C4-2B (cell line): Measurements from ENCODE around the gene NCAM2.

Source experiments
- ZFX ChIP-seq: fragments of 450-650 bp; IDR thresholded peaks from 2 replicates; pipeline ENCODE4 v1.6.1; 2017
- TF ChIP-seq, protein P1 (sequence below): fragments of 450-650 bp; conservative IDR thresholded peaks from 2 replicates; pipeline ENCODE4 v1.5.1; 2017; ENCODE audit warnings: mild to moderate bottlenecking

DNA sequence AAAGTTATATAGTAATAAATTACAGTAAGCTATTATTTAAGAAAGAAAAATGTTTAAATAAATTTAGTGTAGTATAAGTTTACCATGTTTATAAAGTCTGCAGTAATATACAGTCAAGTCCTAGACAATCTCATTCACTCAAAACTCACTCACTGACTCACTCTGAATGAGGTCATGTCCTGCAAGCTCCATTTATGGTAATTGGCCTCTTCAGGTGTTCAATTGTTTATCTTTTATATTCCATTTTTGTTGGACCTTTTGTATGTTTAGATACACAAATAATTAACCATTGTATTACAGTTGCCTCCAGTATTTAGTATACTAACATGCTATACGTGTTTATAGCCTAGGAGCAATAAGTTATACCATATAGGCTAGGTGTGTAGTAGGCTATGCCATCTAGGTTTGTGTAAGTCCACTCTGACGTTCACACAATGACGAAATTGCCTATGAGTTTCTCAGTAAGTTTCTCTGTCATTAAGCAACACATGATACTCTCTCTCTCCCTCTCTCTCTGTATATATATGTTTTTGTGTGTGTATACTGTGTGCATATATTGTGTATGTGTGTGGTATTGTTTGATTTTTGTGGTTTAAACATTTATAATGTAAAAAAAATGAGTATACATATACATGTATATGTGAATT is 161.2 kb downstream of the NCAM2 start:
- TF ChIP-seq, protein P1, sequence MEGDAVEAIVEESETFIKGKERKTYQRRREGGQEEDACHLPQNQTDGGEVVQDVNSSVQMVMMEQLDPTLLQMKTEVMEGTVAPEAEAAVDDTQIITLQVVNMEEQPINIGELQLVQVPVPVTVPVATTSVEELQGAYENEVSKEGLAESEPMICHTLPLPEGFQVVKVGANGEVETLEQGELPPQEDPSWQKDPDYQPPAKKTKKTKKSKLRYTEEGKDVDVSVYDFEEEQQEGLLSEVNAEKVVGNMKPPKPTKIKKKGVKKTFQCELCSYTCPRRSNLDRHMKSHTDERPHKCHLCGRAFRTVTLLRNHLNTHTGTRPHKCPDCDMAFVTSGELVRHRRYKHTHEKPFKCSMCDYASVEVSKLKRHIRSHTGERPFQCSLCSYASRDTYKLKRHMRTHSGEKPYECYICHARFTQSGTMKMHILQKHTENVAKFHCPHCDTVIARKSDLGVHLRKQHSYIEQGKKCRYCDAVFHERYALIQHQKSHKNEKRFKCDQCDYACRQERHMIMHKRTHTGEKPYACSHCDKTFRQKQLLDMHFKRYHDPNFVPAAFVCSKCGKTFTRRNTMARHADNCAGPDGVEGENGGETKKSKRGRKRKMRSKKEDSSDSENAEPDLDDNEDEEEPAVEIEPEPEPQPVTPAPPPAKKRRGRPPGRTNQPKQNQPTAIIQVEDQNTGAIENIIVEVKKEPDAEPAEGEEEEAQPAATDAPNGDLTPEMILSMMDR: no peak
- TF ChIP-seq ZFX: no peak
